OCI-LY7 (cell line): ENCODE measurements around the gene KIAA1549. TPM values are rescaled to one million over a fixed set of nuclear protein-coding genes. Genes with fewer than 3 reads are reported as not detected.

ENCODE experiments used
- BruUV-seq: library from RNA; stranded (reverse); fragments of 400-500 nt; replicated peaks from 2 replicates; lab custom pipeline; 2021; lab: Mats Ljungman, UMichigan
- CTCF ChIA-PET: fragments of 300-600 bp; sonication (Branson Sonifier 250); formaldehyde crosslinking; loops from one replicate; lab custom pipeline; 2022; ENCODE audit warnings: antibody characterized with exemption; ENCODE audit not compliant: unreplicated experiment; lab: Charles Lee
- POLR2A ChIA-PET: fragments of 300-600 bp; sonication (Branson Sonifier 250); formaldehyde crosslinking; loops from one replicate; lab custom pipeline; 2022; ENCODE audit warnings: antibody characterized with exemption; lab: Charles Lee
- DNase-seq: peaks from one replicate; pipeline ENCODE4 v3.0.0-alpha.2; 2015; ENCODE audit warnings: low spot score
- H2AFZ ChIP-seq: fragments of 200-600 bp; sonication (generic), shearing (Covaris generic); 2 replicates; pipeline ENCODE4 v1.6.1; 2014; ENCODE audit warnings: mild to moderate bottlenecking, antibody characterized with exemption, low read length, moderate library complexity
- H3K27ac ChIP-seq: fragments of 200-600 bp; sonication (generic); 2 replicates; pipeline ENCODE4 v1.5.1; 2014; ENCODE audit warnings: mixed run types, low read depth, mild to moderate bottlenecking, moderate library complexity, low read length, inconsistent platforms; ENCODE audit not compliant: poor library complexity, severe bottlenecking
- H3K36me3 ChIP-seq: fragments of 200-600 bp; sonication (generic); 2 replicates; pipeline ENCODE4 v1.6.1; 2014; ENCODE audit warnings: mild to moderate bottlenecking, antibody characterized with exemption, low read length, moderate library complexity, mixed read lengths; ENCODE audit not compliant: insufficient read depth
- H3K4me1 ChIP-seq: fragments of 200-600 bp; sonication (generic); 2 replicates; pipeline ENCODE4 v1.5.1; 2014; ENCODE audit warnings: mild to moderate bottlenecking, low read length; ENCODE audit not compliant: insufficient read depth, poor library complexity, severe bottlenecking
- H3K4me2 ChIP-seq: fragments of 200-600 bp; sonication (generic); 2 replicates; pipeline ENCODE4 v1.6.1; 2014; ENCODE audit warnings: mild to moderate bottlenecking, low read length
- H3K4me3 ChIP-seq: fragments of 200-600 bp; sonication (generic); 2 replicates; pipeline ENCODE4 v1.5.1; 2014; ENCODE audit warnings: mild to moderate bottlenecking, low read depth, low read length; ENCODE audit not compliant: poor library complexity, severe bottlenecking
- H3K79me2 ChIP-seq: fragments of 200-600 bp; sonication (generic); 2 replicates; pipeline ENCODE4 v1.6.1; 2016; ENCODE audit warnings: low read depth, mild to moderate bottlenecking, low read length, moderate library complexity, mixed read lengths; ENCODE audit not compliant: insufficient read depth
- H3K9me2 ChIP-seq: fragments of 200-600 bp; sonication (generic); 2 replicates; pipeline ENCODE4 v1.6.1; 2016; ENCODE audit warnings: mild to moderate bottlenecking, low read length, mixed read lengths; ENCODE audit not compliant: insufficient read depth
- H3K9me3 ChIP-seq: fragments of 200-600 bp; sonication (generic); 2 replicates; pipeline ENCODE4 v1.6.1; 2014; ENCODE audit warnings: mild to moderate bottlenecking, mixed run types, low read length, mixed read lengths
- H4K20me1 ChIP-seq: fragments of 200-600 bp; sonication (generic); 2 replicates; pipeline ENCODE4 v1.6.1; 2014; ENCODE audit warnings: mild to moderate bottlenecking, antibody characterized with exemption, low read length, moderate library complexity, mixed read lengths; ENCODE audit not compliant: insufficient read depth
- EZH2phosphoT487 ChIP-seq: fragments of 200-600 bp; sonication (generic); IDR thresholded peaks from 2 replicates; pipeline ENCODE4 v1.6.1; 2018; ENCODE audit warnings: low read depth, borderline replicate concordance, mild to moderate bottlenecking, mixed run types, antibody characterized with exemption, low read length, moderate library complexity, mixed read lengths
- intact Hi-C: fragments of 100-400 bp; cut with micrococcal nuclease; formaldehyde crosslinking; loops from one replicate; pipeline ENCODE4 v1.10.0; 2022; ENCODE audit not compliant: unreplicated experiment
- total RNA-seq, 2 experiments: library from RNA; depleted of rRNA in 1 of 2; stranded (reverse); fragments of >200 nt in 1 of 2; shearing (Covaris generic) in 1 of 2; gene quantifications; 2 replicates each; pipeline ENCODE4 v1.2.3, GENCODE V29; 2014 to 2022
- TF ChIP-seq, protein P1 (sequence below): fragments of 200-600 bp; sonication (generic); conservative IDR thresholded peaks from 2 replicates; pipeline ENCODE4 v1.5.1; 2014; ENCODE audit warnings: mild to moderate bottlenecking, antibody characterized with exemption, low read length, moderate library complexity, mixed read lengths

The KIAA1549 gene
- total RNA-seq, 2 experiments from 2014 or later: 0.03 to 3.0 TPM

DNA sequence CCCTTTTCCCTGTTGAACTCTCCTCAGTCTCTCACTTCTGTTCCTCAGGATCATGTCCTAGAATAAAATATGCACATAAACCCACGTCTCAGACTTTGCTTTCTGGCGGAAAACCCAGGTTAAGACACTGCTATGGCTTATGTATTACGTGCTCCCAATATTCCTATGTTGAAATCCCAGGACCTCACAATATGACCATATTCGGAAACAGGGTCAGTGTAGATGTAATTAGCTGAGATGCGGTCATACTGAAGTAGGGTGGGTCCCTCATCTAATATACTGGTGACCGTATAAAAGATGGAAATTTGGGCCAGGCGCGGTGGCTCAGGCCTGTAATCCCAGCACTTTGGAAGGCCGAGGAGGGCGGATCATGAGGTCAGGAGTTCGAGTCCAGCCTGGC, 59.9 kb downstream of the KIAA1549 start:
- DNase-seq: no peak
- TF ChIP-seq, protein P1, sequence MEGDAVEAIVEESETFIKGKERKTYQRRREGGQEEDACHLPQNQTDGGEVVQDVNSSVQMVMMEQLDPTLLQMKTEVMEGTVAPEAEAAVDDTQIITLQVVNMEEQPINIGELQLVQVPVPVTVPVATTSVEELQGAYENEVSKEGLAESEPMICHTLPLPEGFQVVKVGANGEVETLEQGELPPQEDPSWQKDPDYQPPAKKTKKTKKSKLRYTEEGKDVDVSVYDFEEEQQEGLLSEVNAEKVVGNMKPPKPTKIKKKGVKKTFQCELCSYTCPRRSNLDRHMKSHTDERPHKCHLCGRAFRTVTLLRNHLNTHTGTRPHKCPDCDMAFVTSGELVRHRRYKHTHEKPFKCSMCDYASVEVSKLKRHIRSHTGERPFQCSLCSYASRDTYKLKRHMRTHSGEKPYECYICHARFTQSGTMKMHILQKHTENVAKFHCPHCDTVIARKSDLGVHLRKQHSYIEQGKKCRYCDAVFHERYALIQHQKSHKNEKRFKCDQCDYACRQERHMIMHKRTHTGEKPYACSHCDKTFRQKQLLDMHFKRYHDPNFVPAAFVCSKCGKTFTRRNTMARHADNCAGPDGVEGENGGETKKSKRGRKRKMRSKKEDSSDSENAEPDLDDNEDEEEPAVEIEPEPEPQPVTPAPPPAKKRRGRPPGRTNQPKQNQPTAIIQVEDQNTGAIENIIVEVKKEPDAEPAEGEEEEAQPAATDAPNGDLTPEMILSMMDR: no peak
- no peak for TF ChIP-seq EZH2phosphoT487
- no TSS peak for BruUV-seq
- Histone ChIP-seq H3K4me3 (no peak overlapping the region), H3K79me2 (no peaks in the 10 kb centered on the region), H3K4me1 (no peaks in the 10 kb centered on the region), H3K4me2 (no peak overlapping the region), H4K20me1 (no peaks in the 10 kb centered on the region), H2AFZ (no peak overlapping the region), H3K36me3 (no peaks in the 10 kb centered on the region), H3K27ac (no peak overlapping the region), H3K9me3 (no peaks in the 10 kb centered on the region), H3K9me2 (no peaks in the 10 kb centered on the region)
- CTCF ChIA-PET: no interaction called here
- POLR2A ChIA-PET: no interaction called here
- intact Hi-C loops: no loop called here

DNA sequence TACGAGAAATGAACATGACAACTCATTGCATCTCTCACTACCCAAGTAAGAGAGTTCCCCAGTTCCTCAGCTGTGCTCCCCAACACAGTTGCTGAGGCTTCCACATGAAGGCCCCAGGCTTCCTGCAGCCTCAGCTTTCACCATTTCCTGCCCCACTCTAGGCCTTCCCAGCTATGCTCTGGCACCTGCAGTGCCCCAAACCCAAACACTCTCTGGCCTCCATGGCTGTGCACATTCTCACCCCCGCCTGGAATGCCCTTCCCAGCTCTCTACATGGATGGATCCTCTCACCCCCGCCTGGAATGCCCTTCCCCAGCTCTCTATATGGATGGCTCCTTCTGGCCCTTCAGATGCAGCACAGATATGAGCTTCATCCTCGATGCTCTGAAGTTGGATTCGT, 61.3 kb downstream of the KIAA1549 start:
- H3K4me1 ChIP-seq: no peaks in the 10 kb centered on the region
- intact Hi-C loops: no loop called here
- ChIA-PET POLR2A (interaction anchor here (0.5 kb wide), 1 partner anchor 24 kb away, joined by 3 read pairs; no protein-coding TSS in a partner anchor), CTCF (no interaction called here)
- H2AFZ ChIP-seq: no peak overlapping the region
- TF ChIP-seq, protein P1: no peak
- no peak for TF ChIP-seq EZH2phosphoT487
- no peak overlapping the region for H3K4me2 ChIP-seq
- BruUV-seq: no TSS peak
- no peaks in the 10 kb centered on the region for H4K20me1 ChIP-seq
- no peaks in the 10 kb centered on the region for H3K79me2 ChIP-seq
- H3K4me3 ChIP-seq: no peak overlapping the region
- H3K9me3 ChIP-seq: no peaks in the 10 kb centered on the region
- no peak for DNase-seq
- H3K36me3 ChIP-seq: no peaks in the 10 kb centered on the region
- H3K27ac ChIP-seq: no peak overlapping the region
- H3K9me2 ChIP-seq: no peaks in the 10 kb centered on the region

DNA sequence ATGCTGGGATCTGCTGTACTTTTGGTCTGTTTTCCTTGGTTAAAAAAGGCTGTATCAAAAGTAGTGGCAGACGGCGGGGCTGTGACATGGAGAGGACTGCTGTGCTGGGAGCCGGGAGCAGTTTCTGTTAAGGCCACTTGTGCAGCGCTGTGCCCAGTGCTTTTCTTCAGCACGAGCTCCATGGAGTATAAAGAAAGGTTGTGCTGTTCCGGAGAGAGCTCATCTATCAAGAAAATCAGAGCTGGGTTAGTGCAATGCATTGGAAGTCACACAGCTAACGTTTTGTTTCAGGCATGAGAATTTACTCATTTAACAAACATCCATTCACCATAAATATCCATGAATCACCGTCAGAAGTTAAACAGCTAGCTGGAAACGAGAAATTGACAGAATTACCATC, 62.0 kb downstream of the KIAA1549 start:
- TF ChIP-seq, protein P1: no peak
- no peak for TF ChIP-seq EZH2phosphoT487
- Histone ChIP-seq H3K36me3 (no peaks in the 10 kb centered on the region), H3K9me2 (no peaks in the 10 kb centered on the region), H3K79me2 (no peaks in the 10 kb centered on the region), H4K20me1 (no peaks in the 10 kb centered on the region), H3K27ac (no peak overlapping the region), H3K4me3 (no peak overlapping the region), H3K4me2 (no peak overlapping the region), H2AFZ (no peak overlapping the region), H3K4me1 (no peaks in the 10 kb centered on the region), H3K9me3 (no peaks in the 10 kb centered on the region)
- intact Hi-C loops: no loop called here
- ChIA-PET CTCF (no interaction called here), POLR2A (no interaction called here)
- DNase-seq: no peak
- BruUV-seq: no TSS peak
